HL-60 (cell line): Measurements from ENCODE around the gene GALNT17.

Experiments
- CTCF ChIP-seq: IDR thresholded peaks from one replicate; pipeline ENCODE4 v1.5.1; 2011; ENCODE audit warnings: low read length, control low read depth, inconsistent platforms; ENCODE audit not compliant: insufficient read depth
- GABPA ChIP-seq: IDR thresholded peaks from 2 replicates; pipeline ENCODE4 v1.6.1; 2012; ENCODE audit warnings: low read depth
- POLR2AphosphoS5 ChIP-seq: IDR thresholded peaks from 2 replicates; pipeline ENCODE4 v1.6.1; 2012; ENCODE audit warnings: low read depth
- REST ChIP-seq: IDR thresholded peaks from 2 replicates; pipeline ENCODE4 v1.6.1; 2012; ENCODE audit warnings: low read depth; ENCODE audit not compliant: insufficient replicate concordance
- SPI1 ChIP-seq: IDR thresholded peaks from 2 replicates; pipeline ENCODE4 v1.6.1; 2012; ENCODE audit warnings: low read depth, mild to moderate bottlenecking, borderline replicate concordance

- TF ChIP-seq CTCF: no peak
- TF ChIP-seq POLR2AphosphoS5: no peak
- no peak for TF ChIP-seq SPI1
- TF ChIP-seq REST: no peak
- no peak for TF ChIP-seq GABPA
Observed at GRCh38 chr7:71300603-71301002, 168.7 kb downstream of the GALNT17 start.
